Measurements from ENCODE around the gene SBSN. TPM values are rescaled to one million over a fixed set of nuclear protein-coding genes. Genes with fewer than 3 reads are reported as not detected.

Gene SBSN
- total and polyA plus RNA-seq, 10 of the 15 experiments (the other 5 are each of a cell fraction or from before 2014, with no cell fraction given): 0.09 TPM; not detected in 9

DNA sequence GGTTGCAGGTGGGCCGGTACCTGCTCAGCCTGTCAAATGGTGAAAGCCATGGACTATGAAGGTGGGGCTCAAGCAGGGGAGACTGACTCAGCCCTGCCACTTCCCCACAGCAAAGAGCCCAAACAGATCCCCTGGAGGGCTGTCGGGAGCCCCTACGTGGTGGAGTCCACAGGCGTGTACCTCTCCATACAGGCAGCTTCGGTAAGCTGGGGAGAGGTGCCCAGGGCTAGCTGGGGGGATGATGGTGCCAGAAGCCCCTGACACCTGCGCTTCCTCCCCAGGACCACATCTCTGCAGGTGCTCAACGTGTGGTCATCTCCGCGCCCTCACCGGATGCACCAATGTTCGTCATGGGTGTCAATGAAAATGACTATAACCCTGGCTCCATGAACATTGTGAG lies 14.1 kb upstream of the SBSN start:
- FAIRE-seq: no peak
- intact Hi-C loops (cut with micrococcal nuclease; ENCODE audit: unreplicated experiment) (no loop called here), in situ Hi-C loops (cut with MboI) (no loop called here)
- H3K4me1 ChIP-seq (ENCODE audit: control insufficient read depth, insufficient read depth, low read length): peaks cover 31% of the 10 kb centered on the region
- H3K4me2 ChIP-seq (ENCODE audit: control insufficient read depth, insufficient read depth): no peak overlapping the region
- ChIA-PET RAD21 (ENCODE audit: unreplicated experiment) (interaction anchor here (1.4 kb wide), 1 partner anchor 32 kb away, joined by 4 read pairs; no protein-coding TSS in a partner anchor), CTCF (no interaction called here), SMC1A (ENCODE audit: uncharacterized antibody, unreplicated experiment) (no interaction called here), POLR2A (no interaction called here)
- no peak overlapping the region for H3K27ac ChIP-seq (ENCODE audit: control insufficient read depth, insufficient read depth)
- H3K9ac ChIP-seq (ENCODE audit: control insufficient read depth, insufficient read depth, low read length): no peak overlapping the region
- peaks cover 18% of the 10 kb centered on the region for H3K79me2 ChIP-seq (ENCODE audit: control insufficient read depth, insufficient read depth, low read length)
- H3K36me3 ChIP-seq (ENCODE audit: control insufficient read depth in 2 of 2, insufficient read depth in 2 of 2, low read length in 1 of 2): peaks cover 0 to 2% of the 10 kb centered on the region in 2 experiments; a peak in 2 of 4 replicates
- H2AFZ ChIP-seq (ENCODE audit: control insufficient read depth, low read depth, low read length): no peak overlapping the region
- no peak for TF ChIP-seq SMC3 (IDR thresholded peaks at IDR 0.05; ENCODE audit: borderline replicate concordance, low read length)
- TF ChIP-seq RBBP5 (conservative IDR thresholded peaks at IDR 0.05): no peak
- no peak for TF ChIP-seq NRF1 (conservative IDR thresholded peaks at IDR 0.05; ENCODE audit: low read depth, low read length)
- no peak for TF ChIP-seq MYC (IDR thresholded peaks at IDR 0.05; ENCODE audit: insufficient read depth, insufficient read length, insufficient replicate concordance, low read length, severe bottlenecking)
- TF ChIP-seq FOXK2 (IDR thresholded peaks at IDR 0.05): no peak
- TF ChIP-seq, protein P1, sequence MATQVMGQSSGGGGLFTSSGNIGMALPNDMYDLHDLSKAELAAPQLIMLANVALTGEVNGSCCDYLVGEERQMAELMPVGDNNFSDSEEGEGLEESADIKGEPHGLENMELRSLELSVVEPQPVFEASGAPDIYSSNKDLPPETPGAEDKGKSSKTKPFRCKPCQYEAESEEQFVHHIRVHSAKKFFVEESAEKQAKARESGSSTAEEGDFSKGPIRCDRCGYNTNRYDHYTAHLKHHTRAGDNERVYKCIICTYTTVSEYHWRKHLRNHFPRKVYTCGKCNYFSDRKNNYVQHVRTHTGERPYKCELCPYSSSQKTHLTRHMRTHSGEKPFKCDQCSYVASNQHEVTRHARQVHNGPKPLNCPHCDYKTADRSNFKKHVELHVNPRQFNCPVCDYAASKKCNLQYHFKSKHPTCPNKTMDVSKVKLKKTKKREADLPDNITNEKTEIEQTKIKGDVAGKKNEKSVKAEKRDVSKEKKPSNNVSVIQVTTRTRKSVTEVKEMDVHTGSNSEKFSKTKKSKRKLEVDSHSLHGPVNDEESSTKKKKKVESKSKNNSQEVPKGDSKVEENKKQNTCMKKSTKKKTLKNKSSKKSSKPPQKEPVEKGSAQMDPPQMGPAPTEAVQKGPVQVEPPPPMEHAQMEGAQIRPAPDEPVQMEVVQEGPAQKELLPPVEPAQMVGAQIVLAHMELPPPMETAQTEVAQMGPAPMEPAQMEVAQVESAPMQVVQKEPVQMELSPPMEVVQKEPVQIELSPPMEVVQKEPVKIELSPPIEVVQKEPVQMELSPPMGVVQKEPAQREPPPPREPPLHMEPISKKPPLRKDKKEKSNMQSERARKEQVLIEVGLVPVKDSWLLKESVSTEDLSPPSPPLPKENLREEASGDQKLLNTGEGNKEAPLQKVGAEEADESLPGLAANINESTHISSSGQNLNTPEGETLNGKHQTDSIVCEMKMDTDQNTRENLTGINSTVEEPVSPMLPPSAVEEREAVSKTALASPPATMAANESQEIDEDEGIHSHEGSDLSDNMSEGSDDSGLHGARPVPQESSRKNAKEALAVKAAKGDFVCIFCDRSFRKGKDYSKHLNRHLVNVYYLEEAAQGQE (IDR thresholded peaks at IDR 0.05; ENCODE audit: low read depth, low read length): no peak
- TF ChIP-seq, protein P2, sequence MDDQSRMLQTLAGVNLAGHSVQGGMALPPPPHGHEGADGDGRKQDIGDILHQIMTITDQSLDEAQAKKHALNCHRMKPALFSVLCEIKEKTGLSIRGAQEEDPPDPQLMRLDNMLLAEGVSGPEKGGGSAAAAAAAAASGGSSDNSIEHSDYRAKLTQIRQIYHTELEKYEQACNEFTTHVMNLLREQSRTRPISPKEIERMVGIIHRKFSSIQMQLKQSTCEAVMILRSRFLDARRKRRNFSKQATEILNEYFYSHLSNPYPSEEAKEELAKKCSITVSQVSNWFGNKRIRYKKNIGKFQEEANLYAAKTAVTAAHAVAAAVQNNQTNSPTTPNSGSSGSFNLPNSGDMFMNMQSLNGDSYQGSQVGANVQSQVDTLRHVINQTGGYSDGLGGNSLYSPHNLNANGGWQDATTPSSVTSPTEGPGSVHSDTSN (IDR thresholded peaks at IDR 0.05; ENCODE audit: insufficient replicate concordance, low read depth, low read length): no peak
- TF ChIP-seq MXI1 (IDR thresholded peaks at IDR 0.05; ENCODE audit: low read depth, low read length): no peak
- TF ChIP-seq, protein P3, sequence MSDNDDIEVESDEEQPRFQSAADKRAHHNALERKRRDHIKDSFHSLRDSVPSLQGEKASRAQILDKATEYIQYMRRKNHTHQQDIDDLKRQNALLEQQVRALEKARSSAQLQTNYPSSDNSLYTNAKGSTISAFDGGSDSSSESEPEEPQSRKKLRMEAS (IDR thresholded peaks at IDR 0.05; ENCODE audit: low read depth, low read length): no peak
- no peak for TF ChIP-seq POLR2AphosphoS5 (IDR thresholded peaks at IDR 0.05; ENCODE audit: low read length)
- TF ChIP-seq, protein P4, sequence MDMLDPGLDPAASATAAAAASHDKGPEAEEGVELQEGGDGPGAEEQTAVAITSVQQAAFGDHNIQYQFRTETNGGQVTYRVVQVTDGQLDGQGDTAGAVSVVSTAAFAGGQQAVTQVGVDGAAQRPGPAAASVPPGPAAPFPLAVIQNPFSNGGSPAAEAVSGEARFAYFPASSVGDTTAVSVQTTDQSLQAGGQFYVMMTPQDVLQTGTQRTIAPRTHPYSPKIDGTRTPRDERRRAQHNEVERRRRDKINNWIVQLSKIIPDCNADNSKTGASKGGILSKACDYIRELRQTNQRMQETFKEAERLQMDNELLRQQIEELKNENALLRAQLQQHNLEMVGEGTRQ (IDR thresholded peaks at IDR 0.05; ENCODE audit: borderline replicate concordance, low read depth, low read length): no peak
- no peak for ATAC-seq
- H3K27me3 ChIP-seq (replicated peaks in 1 of 2; ENCODE audit: control insufficient read depth in 2 of 2, insufficient read depth in 2 of 2, low read length in 1 of 2): no peaks in the 10 kb centered on the region
- H4K20me1 ChIP-seq (ENCODE audit: control insufficient read depth, insufficient read depth): no peaks in the 10 kb centered on the region
- no peaks in the 10 kb centered on the region for H3K9me3 ChIP-seq (replicated peaks; ENCODE audit: control insufficient read depth, insufficient read depth, low read length)
- WGBS (ENCODE audit: insufficient coverage, insufficient replicate concordance, low lambda C conversion rate, missing lambda C conversion rate): 91% methylated on average over 11 of the region's 11 CpGs
- BruUV-seq (replicated peaks): no TSS peak
- DNase-seq (ENCODE audit: low read depth, low spot score): no peak
- no peak overlapping the region for H3K4me3 ChIP-seq

Data from GM12878 (cell line).